ENCODE results near the gene YPEL2. TPM values are rescaled to one million over a fixed set of nuclear protein-coding genes. Genes with fewer than 3 reads are reported as not detected.
A peak's percentile ranks its signal among the peaks of the same experiment; 100 is the strongest.

YPEL2 gene
- total RNA-seq, 2 donors from 2014 or later, result 25.8 to 40.3 TPM

DNA sequence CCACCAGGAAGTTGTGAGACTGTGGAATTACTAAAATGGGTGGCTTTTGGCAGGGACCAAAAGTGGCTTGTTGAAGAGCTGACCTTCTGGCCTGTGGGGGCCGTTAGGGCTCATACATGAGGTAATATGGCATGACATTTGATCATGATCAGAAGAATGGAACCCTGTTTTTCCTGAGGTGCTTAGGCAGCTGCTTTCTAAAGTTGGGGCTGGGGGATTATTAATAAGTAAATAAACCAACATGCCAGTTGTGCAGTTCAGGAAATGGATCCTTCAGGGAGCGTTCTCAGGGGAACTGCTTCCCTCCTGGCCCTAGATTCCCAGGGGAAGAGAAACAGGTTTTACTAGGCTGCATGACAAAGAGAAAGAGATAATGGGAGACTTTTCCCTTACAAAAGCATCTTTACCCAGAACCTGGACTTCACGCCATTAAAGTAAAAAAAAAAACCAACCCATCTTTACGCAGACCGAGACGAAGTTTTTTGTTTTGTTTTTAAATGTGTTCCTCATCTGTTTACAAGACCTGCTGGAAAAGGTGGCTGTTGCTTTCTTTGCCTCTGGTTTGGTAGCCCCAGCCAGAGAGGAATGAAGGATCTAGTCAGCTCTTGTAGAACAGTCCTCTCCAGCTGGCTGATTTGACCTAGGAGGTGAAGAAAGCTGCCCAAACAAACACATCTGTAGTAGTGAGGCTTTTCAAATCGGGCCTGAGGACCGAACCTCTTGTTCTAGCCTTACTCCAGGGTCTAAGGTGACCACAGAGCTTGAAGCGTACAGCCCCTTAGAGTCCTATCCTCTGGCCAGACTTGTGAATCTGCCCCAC lies 22.7 kb downstream of the YPEL2 start:
- intact Hi-C loops (cut with DNase I), result no loop called here

GRCh38 chr17:59355030-59355701 lies 23.7 kb downstream of the YPEL2 start:
- intact Hi-C loops (cut with DNase I), result no loop called here
- peak; percentile 20 for DNase-seq (ENCODE audit: low spot score)

More for the DNA sequence above, 22.7 kb downstream of the YPEL2 start:
- peak; percentile 30 for DNase-seq (ENCODE audit: low spot score)

DNA sequence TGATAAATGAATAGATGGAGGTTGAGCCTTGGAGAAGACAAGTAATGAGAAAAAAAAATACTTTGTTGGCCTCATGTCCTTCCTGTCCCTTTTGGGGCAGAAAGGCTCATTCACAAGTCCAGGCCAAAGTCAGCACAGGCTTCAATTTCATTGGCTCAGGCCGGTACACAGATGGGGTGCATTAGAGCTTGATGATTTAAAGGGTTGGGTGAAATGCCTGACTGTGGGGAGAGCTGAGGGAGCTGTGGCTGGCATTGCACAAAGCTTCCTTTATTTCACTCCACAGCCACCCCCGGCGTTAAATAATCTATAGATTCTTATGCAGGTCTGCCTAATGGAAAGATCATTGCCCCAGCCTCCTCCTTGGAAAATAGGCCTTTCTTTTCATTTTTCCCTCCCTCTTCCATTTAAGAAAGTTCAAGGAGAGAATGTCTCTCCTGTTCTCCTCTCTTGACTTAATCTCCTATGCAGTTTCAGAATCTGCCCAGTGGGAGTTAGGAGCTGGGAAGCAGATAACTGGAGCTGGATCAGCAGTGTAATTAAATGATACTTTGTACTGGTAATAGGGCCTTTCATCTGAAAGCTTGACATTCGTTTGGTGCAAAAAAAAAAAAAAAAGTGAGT lies 24.4 kb downstream of the YPEL2 start:
- DNase-seq (ENCODE audit: low spot score), result peak; percentile 20
- intact Hi-C loops (cut with DNase I), result no loop called here

- peak; percentile 13 for DNase-seq (ENCODE audit: low spot score)
Measured at GRCh38 chr17:59356543-59357218, 25.2 kb downstream of the YPEL2 start.

GRCh38 chr17:59357219-59357697 lies 25.8 kb downstream of the YPEL2 start:
- intact Hi-C loops (cut with DNase I), result no loop called here
- no peak for DNase-seq (ENCODE audit: low spot score)

More at GRCh38 chr17:59356543-59357218, 25.2 kb downstream of the YPEL2 start:
- intact Hi-C loops (cut with DNase I), result no loop called here

DNA sequence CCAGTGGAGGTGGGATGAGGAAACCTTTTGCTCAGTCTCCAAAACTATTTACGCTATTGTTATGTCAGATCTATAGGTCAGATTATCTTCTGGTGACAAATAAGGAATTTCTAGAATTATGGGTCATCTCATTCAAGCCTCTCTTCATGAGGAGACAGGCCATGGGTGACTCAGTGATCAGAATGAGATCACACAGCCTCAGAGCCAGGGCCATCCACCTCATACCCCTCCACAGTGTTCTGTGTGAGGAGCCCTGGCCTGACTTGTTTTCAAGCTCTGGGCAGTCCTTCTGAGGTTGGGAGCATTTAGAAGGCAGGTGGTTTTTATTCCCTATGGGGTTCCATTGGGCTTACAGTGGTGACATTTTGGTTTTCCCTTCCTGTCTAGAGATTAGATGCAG lies 26.5 kb downstream of the YPEL2 start:
- DNase-seq (ENCODE audit: low spot score), result peak; percentile 56
- intact Hi-C loops (cut with DNase I), result no loop called here

DNA sequence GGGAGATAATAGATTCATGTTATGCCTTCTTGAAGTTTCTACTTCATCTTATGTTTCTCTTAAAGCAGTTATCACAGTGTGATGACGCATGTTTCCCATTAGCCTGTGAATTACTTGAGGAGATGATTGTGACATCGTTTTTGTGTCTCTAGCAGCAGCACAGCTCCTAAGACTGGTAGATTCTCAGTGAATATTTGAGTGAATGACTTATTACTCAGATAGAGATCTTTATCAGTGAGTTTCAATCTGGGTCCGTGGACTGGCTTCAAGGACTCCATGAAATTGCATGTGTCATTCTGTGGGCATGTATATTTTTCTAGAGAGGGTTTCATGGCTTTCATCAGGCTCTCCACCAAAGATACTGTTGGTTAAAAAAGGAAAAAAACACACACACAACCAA lies 29.9 kb downstream of the YPEL2 start:
- intact Hi-C loops (cut with DNase I), result no loop called here
- DNase-seq (ENCODE audit: low spot score), result no peak

DNA sequence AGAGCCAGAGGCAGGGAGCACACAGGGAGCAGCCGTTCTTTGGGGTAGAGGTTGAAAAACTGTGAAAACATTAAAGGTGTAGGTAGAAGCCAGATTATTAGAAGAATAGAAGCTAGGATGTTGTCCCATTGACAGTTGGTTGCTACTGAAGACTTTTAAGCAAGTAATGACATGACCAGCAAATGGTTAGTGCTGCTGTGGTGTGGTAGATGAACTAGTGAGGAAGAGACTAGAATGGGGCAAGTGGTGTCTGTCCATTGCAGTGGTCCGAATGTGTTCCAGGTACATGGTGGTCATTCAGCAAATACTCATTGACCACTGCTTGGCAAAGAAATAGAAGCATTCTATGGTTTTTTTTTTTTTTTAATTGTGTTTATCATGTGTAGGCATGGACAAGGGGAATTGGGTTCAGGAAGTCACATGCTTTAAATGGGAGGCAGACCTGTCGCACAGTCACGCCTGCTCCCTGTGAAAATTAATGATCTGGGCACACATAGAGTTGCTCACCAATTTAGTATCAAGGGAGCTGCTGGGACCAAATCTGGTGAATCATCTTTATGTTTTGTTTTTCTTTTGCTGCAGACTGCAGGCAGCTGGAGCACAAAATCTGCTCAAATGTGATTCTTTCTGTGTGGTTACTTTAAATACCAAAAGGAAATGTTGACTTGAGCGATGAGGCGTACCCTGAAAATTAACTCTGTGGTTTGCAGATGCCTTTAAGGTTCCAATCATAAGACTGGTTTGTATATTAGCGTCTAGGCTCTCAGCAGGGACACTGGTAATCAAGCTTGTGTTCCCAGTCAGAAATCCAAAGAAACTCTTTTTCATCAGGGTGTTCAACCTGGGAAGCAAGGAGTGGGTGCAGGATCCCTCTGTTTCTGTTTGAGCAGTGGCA lies 30.7 kb downstream of the YPEL2 start:
- intact Hi-C loops (cut with DNase I), result no loop called here
- peak; percentile 26 for DNase-seq (ENCODE audit: low spot score)

GRCh38 chr17:59362811-59363205 lies 31.4 kb downstream of the YPEL2 start:
- intact Hi-C loops (cut with DNase I), result no loop called here
- DNase-seq (ENCODE audit: low spot score), result no peak

DNA sequence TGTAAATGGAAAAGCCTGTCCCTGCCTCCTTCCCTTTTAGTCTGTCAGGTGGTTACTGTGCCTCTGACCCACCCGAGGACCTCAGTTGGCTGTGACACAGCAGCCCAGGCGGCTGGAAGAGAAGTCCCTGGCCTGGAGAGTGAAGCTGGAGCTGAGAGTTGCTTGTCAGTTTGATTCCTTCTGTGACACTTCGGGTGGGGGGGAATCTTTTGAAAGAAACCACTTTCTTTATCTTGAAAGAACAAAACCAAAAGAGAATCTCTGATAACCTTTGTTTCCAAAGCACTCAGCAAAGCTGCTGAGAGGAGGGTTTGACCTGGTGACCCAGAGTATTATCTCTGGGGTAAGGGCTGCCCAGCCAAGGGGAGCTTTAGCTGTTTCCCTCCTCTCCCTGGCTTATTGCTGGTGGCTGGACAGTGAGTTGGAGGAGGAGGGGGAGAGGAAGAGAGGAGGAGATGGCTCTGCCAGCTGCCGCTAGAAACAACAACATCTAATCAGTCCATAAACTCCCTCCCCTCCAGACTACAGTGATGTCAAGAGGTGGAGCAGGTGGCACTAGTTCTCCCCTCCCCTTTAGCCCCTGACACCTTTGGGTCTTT lies 34.0 kb downstream of the YPEL2 start:
- DNase-seq (ENCODE audit: low spot score), result peak; percentile 62
- intact Hi-C loops (cut with DNase I), result no loop called here

GRCh38 chr17:59366040-59366757 lies 34.7 kb downstream of the YPEL2 start:
- intact Hi-C loops (cut with DNase I), result no loop called here
- peak; percentile 57 for DNase-seq (ENCODE audit: low spot score)

DNA sequence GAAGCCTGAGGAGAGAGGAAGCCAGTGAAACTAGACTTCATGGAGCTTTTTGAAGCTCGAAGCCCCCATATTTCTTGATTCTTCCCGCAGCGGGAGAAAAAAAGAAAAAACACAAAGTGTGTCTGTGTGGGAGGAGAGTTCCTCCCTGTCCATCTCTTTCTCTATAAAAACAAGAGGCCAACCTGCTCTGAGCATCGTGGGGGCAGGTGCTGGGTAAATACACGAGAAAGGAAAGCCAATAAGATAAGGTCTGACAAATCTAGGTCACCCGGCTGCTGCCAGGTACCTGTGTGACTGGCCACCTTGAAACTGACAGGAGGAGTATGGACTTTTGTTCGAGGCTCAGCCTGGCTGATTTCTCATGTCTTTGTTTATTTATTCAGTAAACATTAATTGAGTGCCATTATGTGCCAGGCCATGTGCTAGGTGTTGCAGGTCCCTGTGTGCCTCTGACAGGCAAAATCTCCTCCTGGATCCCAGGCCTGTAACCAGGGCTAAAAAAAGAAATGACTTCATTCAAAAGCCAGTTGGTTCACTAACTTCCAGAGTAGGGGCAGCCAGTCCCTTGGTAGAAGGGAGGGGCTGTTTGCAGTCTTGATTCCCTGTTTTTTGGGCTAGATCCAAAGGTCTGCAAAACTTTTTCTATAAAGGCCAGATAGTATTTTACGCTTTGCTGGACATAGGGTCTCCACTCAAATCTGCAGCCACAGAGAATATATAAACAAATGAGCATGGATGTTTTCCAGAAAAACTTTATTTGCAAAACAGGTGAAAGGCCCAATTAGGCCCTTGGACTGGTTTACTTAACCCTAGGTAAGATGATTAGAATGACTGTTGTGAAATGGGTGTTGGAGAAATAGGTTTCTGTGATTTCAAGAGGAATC lies 35.6 kb downstream of the YPEL2 start:
- intact Hi-C loops (cut with DNase I), result no loop called here

GRCh38 chr17:59367657-59368045 lies 36.2 kb downstream of the YPEL2 start:
- intact Hi-C loops (cut with DNase I), result no loop called here
- DNase-seq (ENCODE audit: low spot score), result no peak

More for the DNA sequence above, 35.6 kb downstream of the YPEL2 start:
- no peak for DNase-seq (ENCODE audit: low spot score)

- no peak for DNase-seq (ENCODE audit: low spot score)
- intact Hi-C loops (cut with DNase I), result no loop called here
Measured at GRCh38 chr17:59368218-59368857, 36.9 kb downstream of the YPEL2 start.

DNA sequence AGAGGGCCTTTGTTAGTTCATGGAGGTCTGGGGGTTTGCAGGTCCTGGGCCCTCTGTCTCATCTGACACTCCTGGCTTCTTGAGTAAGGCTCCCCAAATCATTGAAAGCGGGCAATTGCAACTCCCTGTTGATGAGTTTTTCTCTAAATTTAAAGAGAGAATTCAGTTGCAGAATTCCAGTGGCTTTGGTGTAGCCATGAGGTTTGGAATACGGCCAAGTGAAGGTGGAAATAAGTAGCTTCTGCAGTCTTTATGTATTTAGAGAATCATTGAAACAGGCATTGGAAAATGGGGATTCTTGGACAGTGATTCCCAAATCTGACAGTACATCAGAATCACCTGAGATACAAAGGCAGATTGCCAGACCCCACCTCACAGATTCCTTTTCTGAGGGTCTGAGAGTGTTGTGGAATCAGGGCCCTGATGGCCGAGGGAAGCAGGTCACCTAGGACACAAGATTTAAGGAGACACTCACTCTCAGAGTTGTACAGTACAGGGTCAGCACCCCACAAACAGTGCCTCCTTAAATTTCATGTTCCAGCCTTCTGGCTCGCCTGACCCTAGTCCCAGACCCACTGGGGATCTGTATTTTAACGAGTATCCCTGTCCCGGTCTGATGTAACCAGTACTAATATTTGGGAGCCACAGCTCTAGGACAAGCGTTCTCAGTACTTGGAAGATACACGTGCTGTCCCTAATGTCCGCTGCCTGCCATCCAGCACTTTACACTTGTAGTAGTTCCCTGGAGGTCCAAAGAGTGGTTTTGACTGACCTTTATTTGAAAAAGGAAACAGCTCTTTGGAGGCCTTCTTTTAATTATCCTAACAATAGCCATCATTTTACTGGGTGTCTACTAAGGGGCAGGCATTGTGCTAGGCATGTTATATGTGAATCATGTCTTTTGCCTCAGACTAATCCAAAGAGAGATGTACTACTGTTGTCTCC lies 37.8 kb downstream of the YPEL2 start:
- no peak for DNase-seq (ENCODE audit: low spot score)
- intact Hi-C loops (cut with DNase I), result no loop called here
